IMR-90 (cell line): ENCODE data around the gene TRIM36. TPM values are rescaled to one million over a fixed set of nuclear protein-coding genes. Genes with fewer than 3 reads are reported as not detected.

Experiments used
- ATAC-seq: fragments of 200-7000 bp; cut with Tn5 transposase; 2 replicates; pipeline ENCODE4 v1.9.1; 2020; ENCODE audit warnings: low read depth, mild to moderate bottlenecking, moderate library complexity
- BruUV-seq: library from RNA; stranded (reverse); fragments of 400-500 nt; replicated peaks from 2 replicates; lab custom pipeline; 2021; lab: Mats Ljungman, UMichigan
- CTCF ChIA-PET: fragments of 300-600 bp; formaldehyde crosslinking; extraction: SDS; loops from one replicate; lab custom pipeline; 2021; ENCODE audit warnings: antibody characterized with exemption; lab: Yijun Ruan, JAX
- POLR2A ChIA-PET: fragments of 300-600 bp; sonication (Branson Sonifier 250); formaldehyde crosslinking; loops from one replicate; lab custom pipeline; 2022; ENCODE audit warnings: antibody characterized with exemption; ENCODE audit not compliant: unreplicated experiment; lab: Charles Lee
- DNase-seq: peaks from one replicate; pipeline ENCODE4 v3.0.0; 2013
- H2AFZ ChIP-seq: replicated peaks from 2 replicates; pipeline ENCODE3; 2013; ENCODE audit warnings: low read length, mild to moderate bottlenecking; ENCODE audit not compliant: poor library complexity
- H2AK5ac ChIP-seq: 2 replicates; pipeline ENCODE4 v1.6.1; 2013; ENCODE audit warnings: low read depth, low read length, inconsistent platforms
- H2AK9ac ChIP-seq: replicated peaks from 2 replicates; pipeline ENCODE3; 2013; ENCODE audit warnings: mild to moderate bottlenecking, low read depth, low read length, moderate library complexity; ENCODE audit not compliant: poor library complexity
- H2BK120ac ChIP-seq: 2 replicates; pipeline ENCODE4 v1.6.1; 2013; ENCODE audit warnings: low read depth, low read length, inconsistent platforms
- H2BK15ac ChIP-seq: 3 replicates; pipeline ENCODE4 v1.6.1; 2013; ENCODE audit warnings: low read depth, low read length, inconsistent platforms
- H2BK20ac ChIP-seq: 2 replicates; pipeline ENCODE4 v1.6.1; 2013; ENCODE audit warnings: low read depth, mild to moderate bottlenecking, inconsistent platforms, low read length, moderate library complexity
- H2BK5ac ChIP-seq: 2 replicates; pipeline ENCODE4 v1.6.1; 2013; ENCODE audit warnings: mild to moderate bottlenecking, low read depth, low read length, inconsistent platforms; ENCODE audit not compliant: poor library complexity, severe bottlenecking
- H3K14ac ChIP-seq: replicated peaks from 2 replicates; pipeline ENCODE4 v1.6.1; 2013; ENCODE audit warnings: low read depth, low read length, inconsistent platforms
- H3K18ac ChIP-seq: 2 replicates; pipeline ENCODE4 v1.6.1; 2013; ENCODE audit warnings: low read depth, low read length, control low read depth
- H3K23ac ChIP-seq: 2 replicates; pipeline ENCODE4 v1.6.1; 2013; ENCODE audit warnings: low read depth, low read length, inconsistent platforms
- H3K27ac ChIP-seq: 2 replicates; pipeline ENCODE4 v1.5.1; 2013; ENCODE audit warnings: mild to moderate bottlenecking, control low read depth, low read length; ENCODE audit not compliant: insufficient read depth
- H3K27me3 ChIP-seq: 2 replicates; pipeline ENCODE4 v1.6.1; 2013; ENCODE audit warnings: low read length; ENCODE audit not compliant: control insufficient read depth, insufficient read depth
- H3K36me3 ChIP-seq: 2 replicates; pipeline ENCODE4 v1.6.1; 2013; ENCODE audit warnings: low read length, mixed read lengths; ENCODE audit not compliant: control insufficient read depth, insufficient read depth
- H3K4ac ChIP-seq: 2 replicates; pipeline ENCODE4 v1.6.1; 2013; ENCODE audit warnings: low read depth, low read length, inconsistent platforms
- H3K4me1 ChIP-seq: 2 replicates; pipeline ENCODE4 v1.6.1; 2013; ENCODE audit warnings: low read length, mixed read lengths; ENCODE audit not compliant: control insufficient read depth, insufficient read depth
- H3K4me2 ChIP-seq: 2 replicates; pipeline ENCODE4 v1.6.1; 2013; ENCODE audit warnings: low read depth, mild to moderate bottlenecking, control low read depth, low read length, moderate library complexity
- H3K4me3 ChIP-seq: 2 replicates; pipeline ENCODE4 v1.5.1; 2013; ENCODE audit warnings: low read depth, mild to moderate bottlenecking, control low read depth, low read length, moderate library complexity; ENCODE audit not compliant: insufficient read depth
- H3K56ac ChIP-seq: 2 replicates; pipeline ENCODE4 v1.6.1; 2013; ENCODE audit warnings: low read length, inconsistent platforms; ENCODE audit not compliant: insufficient read depth; ENCODE audit errors: extremely low read depth
- H3K79me1 ChIP-seq, 2 experiments: 2 replicates each; pipeline ENCODE4 v1.6.1; 2013; ENCODE audit warnings: low read length in 2 of 2, inconsistent platforms in 1 of 2, low read depth in 1 of 2
- H3K9ac ChIP-seq: 2 replicates; pipeline ENCODE4 v1.6.1; 2013; ENCODE audit warnings: low read depth, low read length, control low read depth
- H3K9me1 ChIP-seq: 2 replicates; pipeline ENCODE4 v1.6.1; 2013; ENCODE audit warnings: low read length, inconsistent platforms; ENCODE audit not compliant: insufficient read depth
- H3K9me3 ChIP-seq: 2 replicates; pipeline ENCODE4 v1.6.1; 2013; ENCODE audit warnings: low read length; ENCODE audit not compliant: control insufficient read depth, insufficient read depth
- H4K20me1 ChIP-seq: 2 replicates; pipeline ENCODE4 v1.6.1; 2013; ENCODE audit warnings: low read length, inconsistent platforms; ENCODE audit not compliant: insufficient read depth
- H4K5ac ChIP-seq: 2 replicates; pipeline ENCODE4 v1.6.1; 2013; ENCODE audit warnings: mild to moderate bottlenecking, low read depth, low read length, control low read depth
- H4K8ac ChIP-seq, 2 experiments: 2 replicates each; pipeline ENCODE4 v1.6.1; 2013; ENCODE audit warnings: low read depth in 2 of 2, low read length in 2 of 2, control low read depth in 1 of 2, inconsistent platforms in 1 of 2
- H4K91ac ChIP-seq: 2 replicates; pipeline ENCODE4 v1.6.1; 2013; ENCODE audit warnings: low read depth, low read length, inconsistent platforms; ENCODE audit not compliant: insufficient read depth
- MAFK ChIP-seq: IDR thresholded peaks from 2 replicates; pipeline ENCODE4 v1.6.1; 2012; ENCODE audit warnings: low read depth, low read length, improper control_type of control experiment
- MAZ ChIP-seq: IDR thresholded peaks from 2 replicates; pipeline ENCODE4 v1.6.1; 2012; ENCODE audit warnings: low read depth, mild to moderate bottlenecking, low read length, improper control_type of control experiment, moderate library complexity, borderline replicate concordance
- NFE2L2 ChIP-seq: fragments of 150-350 bp; IDR thresholded peaks from 2 replicates; pipeline ENCODE4 v1.6.1; 2016; ENCODE audit warnings: low read depth, mild to moderate bottlenecking, low read length
- WGBS, 2 experiments: methylation state at CpG; one replicate each; pipeline versions ENCODE4 v1.1.5 to v1.1.7; 2013; ENCODE audit warnings: missing lambda C conversion rate in 2 of 2; ENCODE audit not compliant: insufficient read length in 1 of 2; ENCODE audit errors: extremely low coverage in 2 of 2; 5-methylcytosine and 5-hydroxymethylcytosine counted together
- dilution Hi-C: fragments of 300-500 bp; cut with HindIII; formaldehyde crosslinking; loops from one replicate; pipeline ENCODE4 v1.14.3; 2018; ENCODE audit warnings: low sequenced_read_pairs; ENCODE audit not compliant: unreplicated experiment
- in situ Hi-C: fragments of 300-500 bp; cut with MboI; formaldehyde crosslinking; loops from 3 replicates; pipeline ENCODE4 v1.14.3; 2019; ENCODE audit warnings: low sequenced_read_pairs, inconsistent platforms, mixed read lengths
- intact Hi-C: fragments of 100-400 bp; cut with micrococcal nuclease; formaldehyde crosslinking; loops from 2 replicates; pipeline ENCODE4 v1.10.0; 2022
- polyA plus RNA-seq, 3 experiments: library from polyadenylated mRNA; depleted of rRNA; stranded (reverse); fragments of >200 nt; gene quantifications; 2 replicates each; pipeline ENCODE4 v1.2.3, GENCODE V29; 2012; ENCODE audit warnings: low replicate concordance in 1 of 3
- total RNA-seq: library from RNA; depleted of rRNA; stranded (reverse); fragments of >200 nt; gene quantifications from 2 replicates; pipeline ENCODE4 v1.2.3, GENCODE V29; 2012
- TF ChIP-seq, protein P1 (sequence below): conservative IDR thresholded peaks from 2 replicates; pipeline ENCODE4 v1.5.1; 2012; ENCODE audit warnings: mild to moderate bottlenecking, low read depth, low read length, improper control_type of control experiment

Gene TRIM36
- total and polyA plus RNA-seq, 2 of the 4 experiments (the other 2 are of a cell fraction) = 0.10 to 0.18 TPM

DNA sequence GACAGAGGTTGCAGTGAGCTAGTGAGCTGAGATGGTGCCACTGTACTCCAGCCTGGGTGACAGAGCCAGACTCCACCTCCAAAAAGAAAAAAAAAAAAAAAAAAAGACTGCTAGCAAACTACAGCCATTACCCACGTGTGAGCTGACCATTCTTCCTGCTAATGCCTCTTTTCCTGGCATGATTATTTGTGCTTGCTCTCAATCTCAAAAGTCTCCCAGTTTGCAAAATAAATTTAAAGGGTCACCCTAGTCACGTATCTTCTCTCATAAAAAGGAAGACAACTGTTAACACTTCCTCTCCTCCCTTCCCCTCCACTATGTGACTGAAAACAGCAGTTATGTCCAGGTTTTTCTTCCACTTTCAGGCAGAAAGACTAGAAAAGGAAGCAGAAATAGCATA, 37.2 kb downstream of the TRIM36 start:
- Histone ChIP-seq H3K9me3 (no peaks in the 10 kb centered on the region), H2BK20ac (no peak overlapping the region), H4K20me1 (no peaks in the 10 kb centered on the region), H3K56ac (no peak overlapping the region), H2AFZ (no peak overlapping the region), H3K4me1 (no peaks in the 10 kb centered on the region), H3K18ac (no peak overlapping the region), H4K91ac (no peak overlapping the region), H3K4me3 (no peak overlapping the region), H2AK5ac (no peak overlapping the region), H4K8ac (no peak overlapping the region), H3K14ac (no peak overlapping the region), H2AK9ac (no peak overlapping the region), H3K9me1 (no peaks in the 10 kb centered on the region), H3K23ac (no peak overlapping the region), H3K9ac (no peak overlapping the region), H4K5ac (no peak overlapping the region), H2BK5ac (no peak overlapping the region), H3K4ac (no peak overlapping the region), H3K27me3 (no peaks in the 10 kb centered on the region), H3K36me3 (no peaks in the 10 kb centered on the region), H2BK120ac (no peak overlapping the region), H2BK15ac (no peak overlapping the region), H3K4me2 (no peak overlapping the region), H3K27ac (no peak overlapping the region), H3K79me1 (no peaks in the 10 kb centered on the region)
- no TSS peak for BruUV-seq
- WGBS, 2 experiments = no CpG with 5 or more reads among the region's 2 CpGs
- ChIA-PET POLR2A (no interaction called here), CTCF (interaction anchor here (1.0 kb wide), 1 partner anchor 7 kb away, joined by 3 read pairs; no protein-coding TSS in a partner anchor)
- no peak for ATAC-seq
- no peak for DNase-seq
- dilution Hi-C loops (no loop called here), in situ Hi-C loops (no loop called here), intact Hi-C loops (no loop called here)
- TF ChIP-seq MAFK (no peak), MAZ (no peak), NFE2L2 (no peak)
- TF ChIP-seq, protein P1, sequence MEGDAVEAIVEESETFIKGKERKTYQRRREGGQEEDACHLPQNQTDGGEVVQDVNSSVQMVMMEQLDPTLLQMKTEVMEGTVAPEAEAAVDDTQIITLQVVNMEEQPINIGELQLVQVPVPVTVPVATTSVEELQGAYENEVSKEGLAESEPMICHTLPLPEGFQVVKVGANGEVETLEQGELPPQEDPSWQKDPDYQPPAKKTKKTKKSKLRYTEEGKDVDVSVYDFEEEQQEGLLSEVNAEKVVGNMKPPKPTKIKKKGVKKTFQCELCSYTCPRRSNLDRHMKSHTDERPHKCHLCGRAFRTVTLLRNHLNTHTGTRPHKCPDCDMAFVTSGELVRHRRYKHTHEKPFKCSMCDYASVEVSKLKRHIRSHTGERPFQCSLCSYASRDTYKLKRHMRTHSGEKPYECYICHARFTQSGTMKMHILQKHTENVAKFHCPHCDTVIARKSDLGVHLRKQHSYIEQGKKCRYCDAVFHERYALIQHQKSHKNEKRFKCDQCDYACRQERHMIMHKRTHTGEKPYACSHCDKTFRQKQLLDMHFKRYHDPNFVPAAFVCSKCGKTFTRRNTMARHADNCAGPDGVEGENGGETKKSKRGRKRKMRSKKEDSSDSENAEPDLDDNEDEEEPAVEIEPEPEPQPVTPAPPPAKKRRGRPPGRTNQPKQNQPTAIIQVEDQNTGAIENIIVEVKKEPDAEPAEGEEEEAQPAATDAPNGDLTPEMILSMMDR = no peak
